ENCODE data around the gene XYLT2. TPM values are rescaled to one million over a fixed set of nuclear protein-coding genes. Genes with fewer than 3 reads are reported as not detected.

The XYLT2 gene
- total and polyA plus RNA-seq, 2 of the 13 experiments (the other 11 are each of a cell fraction or from before 2014, with no cell fraction given): 17.0 to 22.1 TPM

- no peak for TF ChIP-seq ZNF354B (CRISPR knock-in tag; IDR thresholded peaks at IDR 0.05)
- no peak; the same call in 1 of the 2 replicates for TF ChIP-seq SIX4 (CRISPR knock-in tag; IDR thresholded peaks at IDR 0.05)
- TF ChIP-seq KDM6A (CRISPR knock-in tag; IDR thresholded peaks at IDR 0.05; ENCODE audit: low read depth): no peak
- TF ChIP-seq RORA (CRISPR knock-in tag; IDR thresholded peaks at IDR 0.05): no peak
- TF ChIP-seq ZBTB4 (CRISPR knock-in tag; IDR thresholded peaks at IDR 0.05; ENCODE audit: borderline replicate concordance): peak; percentile 93
- no peak for TF ChIP-seq ZNF180 (CRISPR knock-in tag; IDR thresholded peaks at IDR 0.05; ENCODE audit: borderline replicate concordance, low read depth)
- peak; percentile 100 for TF ChIP-seq KAT8 (CRISPR knock-in tag; IDR thresholded peaks at IDR 0.05)
- TF ChIP-seq POLR2G (IDR thresholded peaks at IDR 0.05; ENCODE audit: low read depth, low read length): peak; percentile 97
- no peak for TF ChIP-seq NCOA5 (CRISPR knock-in tag; IDR thresholded peaks at IDR 0.05)
- peak; percentile 83 for TF ChIP-seq ZNF639 (CRISPR knock-in tag; conservative IDR thresholded peaks at IDR 0.05)
- TF ChIP-seq ATF6 (CRISPR knock-in tag; conservative IDR thresholded peaks at IDR 0.05): no peak; the same call in 1 of the 2 replicates
- no peak for TF ChIP-seq HDAC6 (IDR thresholded peaks at IDR 0.05; ENCODE audit: low read depth, low read length)
- peak; percentile 74; the same call in 1 of the 2 replicates for TF ChIP-seq KLF9 (CRISPR knock-in tag; IDR thresholded peaks at IDR 0.05; ENCODE audit: low read depth)
- peak; percentile 63 for TF ChIP-seq FOSL2 (CRISPR knock-in tag; IDR thresholded peaks at IDR 0.05)
- peak; percentile 81; the same call in 1 of the 2 replicates for TF ChIP-seq ZNF256 (CRISPR knock-in tag; conservative IDR thresholded peaks at IDR 0.05)
- peak; percentile 97 for TF ChIP-seq MXD1 (CRISPR knock-in tag; IDR thresholded peaks at IDR 0.05)
- 0 out of 2 replicates have a peak, but pooled peaks have one; percentile 14 for TF ChIP-seq ZSCAN12 (CRISPR knock-in tag; IDR thresholded peaks at IDR 0.05)
- no peak for TF ChIP-seq ZNF773 (CRISPR knock-in tag; IDR thresholded peaks at IDR 0.05; ENCODE audit: borderline replicate concordance)
- no peak; the same call in 1 of the 2 replicates for TF ChIP-seq ZNF33A (CRISPR knock-in tag; IDR thresholded peaks at IDR 0.05; ENCODE audit: borderline replicate concordance)
Observed at GRCh38 chr17:50372758-50373556, 27.0 kb downstream of the XYLT2 start, which contains the start of the genes EME1 and MRPL27 (continued).

Data from HepG2 (cell line).